WTC11 (cell line): ENCODE results near the gene LRP1.

Source experiments
- CREB1 ChIP-seq: sonication (generic); formaldehyde crosslinking; IDR thresholded peaks from 2 replicates; pipeline ENCODE4 v1.8.0; 2023; ENCODE audit warnings: mild to moderate bottlenecking, missing genetic modification reagents
- NR3C1 ChIP-seq: sonication (generic); formaldehyde crosslinking; conservative IDR thresholded peaks from 2 replicates; pipeline ENCODE4 v1.8.1; 2023; ENCODE audit warnings: low read depth, mild to moderate bottlenecking, missing genetic modification reagents
- SMAD4 ChIP-seq: sonication (generic); formaldehyde crosslinking; IDR thresholded peaks from 2 replicates; pipeline ENCODE4 v1.8.0; 2022; ENCODE audit warnings: mild to moderate bottlenecking, missing genetic modification reagents
- TF ChIP-seq, protein P1 (sequence below): fragments of 200-600 bp; IDR thresholded peaks from 2 replicates; pipeline ENCODE4 v1.8.0; 2022; ENCODE audit warnings: antibody characterized with exemption

DNA sequence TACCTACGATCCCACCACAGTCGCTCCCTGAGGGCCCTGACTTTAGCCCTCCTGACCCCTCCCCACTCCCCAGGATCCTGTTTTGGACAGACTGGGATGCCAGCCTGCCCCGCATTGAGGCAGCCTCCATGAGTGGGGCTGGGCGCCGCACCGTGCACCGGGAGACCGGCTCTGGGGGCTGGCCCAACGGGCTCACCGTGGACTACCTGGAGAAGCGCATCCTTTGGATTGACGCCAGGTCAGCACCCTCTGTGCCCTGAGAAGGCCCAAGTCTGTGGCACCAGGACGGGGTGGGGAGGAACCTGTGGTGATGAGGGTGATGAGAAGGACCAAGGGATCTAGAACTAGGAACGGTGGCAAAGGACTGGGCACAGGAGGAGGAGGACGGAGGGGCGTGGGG is 49.1 kb downstream of the LRP1 start:
- TF ChIP-seq SMAD4 (CRISPR knock-in tag) = no peak
- no peak for TF ChIP-seq CREB1 (CRISPR knock-in tag)
- TF ChIP-seq NR3C1 (CRISPR knock-in tag) = no peak
- TF ChIP-seq, protein P1, sequence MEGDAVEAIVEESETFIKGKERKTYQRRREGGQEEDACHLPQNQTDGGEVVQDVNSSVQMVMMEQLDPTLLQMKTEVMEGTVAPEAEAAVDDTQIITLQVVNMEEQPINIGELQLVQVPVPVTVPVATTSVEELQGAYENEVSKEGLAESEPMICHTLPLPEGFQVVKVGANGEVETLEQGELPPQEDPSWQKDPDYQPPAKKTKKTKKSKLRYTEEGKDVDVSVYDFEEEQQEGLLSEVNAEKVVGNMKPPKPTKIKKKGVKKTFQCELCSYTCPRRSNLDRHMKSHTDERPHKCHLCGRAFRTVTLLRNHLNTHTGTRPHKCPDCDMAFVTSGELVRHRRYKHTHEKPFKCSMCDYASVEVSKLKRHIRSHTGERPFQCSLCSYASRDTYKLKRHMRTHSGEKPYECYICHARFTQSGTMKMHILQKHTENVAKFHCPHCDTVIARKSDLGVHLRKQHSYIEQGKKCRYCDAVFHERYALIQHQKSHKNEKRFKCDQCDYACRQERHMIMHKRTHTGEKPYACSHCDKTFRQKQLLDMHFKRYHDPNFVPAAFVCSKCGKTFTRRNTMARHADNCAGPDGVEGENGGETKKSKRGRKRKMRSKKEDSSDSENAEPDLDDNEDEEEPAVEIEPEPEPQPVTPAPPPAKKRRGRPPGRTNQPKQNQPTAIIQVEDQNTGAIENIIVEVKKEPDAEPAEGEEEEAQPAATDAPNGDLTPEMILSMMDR = no peak
